Measurements from ENCODE around the gene MEX3A. TPM values are rescaled to one million over a fixed set of nuclear protein-coding genes. Genes with fewer than 3 reads are reported as not detected.
A peak's percentile ranks its signal among the peaks of the same experiment; 100 is the strongest.

The MEX3A gene
- polyA plus RNA-seq, 2 of the 4 experiments (the other 2 are of a cell fraction): 1.8 to 4.9 TPM

DNA sequence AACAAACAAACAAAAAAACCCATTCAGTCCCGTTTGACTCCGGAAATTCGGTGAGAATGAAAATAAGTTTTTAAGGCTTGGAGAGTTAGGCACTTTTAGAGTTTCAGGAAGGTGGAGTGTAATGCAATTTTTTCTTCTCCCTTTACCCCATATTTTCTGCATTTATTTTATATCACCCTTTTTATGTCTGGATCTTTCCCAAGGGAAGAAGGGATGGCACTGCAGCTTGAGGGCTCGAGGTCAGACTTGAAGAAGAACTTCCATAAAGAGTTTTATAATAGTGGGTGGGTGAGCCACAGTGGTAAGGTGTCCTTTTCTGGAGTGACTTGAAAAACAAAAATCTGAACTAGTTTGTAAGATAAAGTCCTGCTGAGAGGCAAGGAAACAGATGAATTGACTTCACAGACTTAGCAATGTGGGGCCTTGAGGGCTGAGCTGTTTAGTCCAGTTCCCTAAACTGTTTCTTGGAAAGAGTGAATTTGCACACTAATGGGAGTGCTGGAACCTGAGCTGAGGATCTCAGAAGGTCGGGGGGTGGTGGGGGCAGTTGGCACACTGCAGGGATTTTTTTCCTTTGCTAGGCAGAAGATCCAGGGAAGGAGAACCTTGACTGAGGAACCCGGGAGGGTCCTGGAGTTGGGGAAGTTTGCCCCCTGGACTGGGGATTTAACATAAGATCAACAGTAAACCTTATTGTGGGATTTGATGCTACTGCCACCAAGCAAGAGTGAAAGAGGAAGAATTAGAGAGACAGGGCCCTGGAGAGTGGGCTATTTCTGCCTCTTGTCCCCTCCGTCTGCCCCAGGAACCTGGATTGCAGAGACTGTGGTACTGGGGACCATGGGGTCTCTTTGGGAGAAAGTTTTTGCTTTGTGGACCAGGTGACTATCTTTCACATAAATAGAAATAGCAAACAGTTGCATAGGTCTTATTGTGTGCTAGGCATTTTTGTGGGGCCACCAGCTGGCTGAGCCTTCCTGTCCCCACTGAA lies 1.8 kb upstream of the MEX3A start:
- peaks cover 29% of the 10 kb centered on the region for H3K4me1 ChIP-seq
- H3K4me2 ChIP-seq: peak overlapping the region; percentile 100; the same call in 1 of the 3 replicates
- no peak for ATAC-seq
- no peak for DNase-seq (ENCODE audit: low read depth in 1 of 2, low spot score in 1 of 2)
- FAIRE-seq: no peak
- no peak overlapping the region for H3K27ac ChIP-seq
- TF ChIP-seq HDAC2 (IDR thresholded peaks at IDR 0.05) (peak; percentile 19; the same call in 1 of the 2 replicates), KDM1A (IDR thresholded peaks at IDR 0.05; ENCODE audit: low read depth) (peak; percentile 84; the same call in 1 of the 2 replicates), ESRRA (IDR thresholded peaks at IDR 0.05; ENCODE audit: borderline replicate concordance, low read length) (no peak)
- ChIA-PET CTCF (interaction anchor here (2.1 to 29.4 kb wide), 4 partner anchors 12 to 141 kb away, joined by 5 to 2239 read pairs (median 28); partner anchors contain the start of genes LMNA and SEMA4A), POLR2A (no interaction called here)
- 88% methylated on average over 6 of the region's 7 CpGs for WGBS (ENCODE audit: missing lambda C conversion rate)
- no peaks in the 10 kb centered on the region for H3K9me3 ChIP-seq
- no peak overlapping the region for H3K4me3 ChIP-seq

DNA sequence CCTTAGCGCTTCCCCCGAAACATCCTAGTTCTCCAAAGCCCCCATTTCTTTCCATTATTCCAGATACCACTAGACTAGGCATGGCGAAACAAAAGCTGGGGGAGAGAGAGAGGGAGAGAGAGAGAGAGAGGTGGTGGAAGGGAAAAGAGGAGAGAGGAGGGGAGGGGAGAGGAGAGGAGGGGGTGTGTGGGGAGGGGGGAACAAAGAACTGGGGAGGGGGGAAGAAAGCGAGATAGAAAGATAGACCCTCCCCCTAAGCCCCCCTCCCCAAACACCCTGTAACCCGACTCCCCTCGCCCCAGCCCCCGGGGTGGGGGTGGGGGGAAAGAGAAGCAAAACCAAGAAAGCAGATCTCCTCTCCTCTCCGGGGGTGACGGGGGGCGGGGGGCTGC lies 352 bp downstream of the MEX3A start:
- FAIRE-seq (no peak), ATAC-seq (0 out of 6 replicates have a peak, but pooled peaks of 1 of the 2 experiments have one; percentile 2), DNase-seq (ENCODE audit: low read depth in 1 of 2, low spot score in 1 of 2) (no peak)
- POLR2A ChIA-PET: interaction anchor here (1.1 to 1.4 kb wide), 2 partner anchors 32 to 44 kb away, joined by 3 to 4 read pairs; no protein-coding TSS in a partner anchor
- H3K4me2 ChIP-seq: peak overlapping the region; percentile 100
- peaks cover 25% of the 10 kb centered on the region for H3K4me1 ChIP-seq
- CTCF ChIA-PET: interaction anchor here (0.6 to 29.4 kb wide), 8 partner anchors 9 to 621 kb away, joined by 3 to 2239 read pairs (median 4); partner anchors contain the start of genes LMNA and SEMA4A
- H3K9me3 ChIP-seq: no peaks in the 10 kb centered on the region
- no peak for TF ChIP-seq HOXA7 (CRISPR knock-in tag; IDR thresholded peaks at IDR 0.05)
- peak overlapping the region; percentile 83 for H3K4me3 ChIP-seq
- WGBS (ENCODE audit: missing lambda C conversion rate): 4% methylated on average over 3 of the region's 10 CpGs
- H3K27ac ChIP-seq: peak overlapping the region; percentile 88 to 93

DNA sequence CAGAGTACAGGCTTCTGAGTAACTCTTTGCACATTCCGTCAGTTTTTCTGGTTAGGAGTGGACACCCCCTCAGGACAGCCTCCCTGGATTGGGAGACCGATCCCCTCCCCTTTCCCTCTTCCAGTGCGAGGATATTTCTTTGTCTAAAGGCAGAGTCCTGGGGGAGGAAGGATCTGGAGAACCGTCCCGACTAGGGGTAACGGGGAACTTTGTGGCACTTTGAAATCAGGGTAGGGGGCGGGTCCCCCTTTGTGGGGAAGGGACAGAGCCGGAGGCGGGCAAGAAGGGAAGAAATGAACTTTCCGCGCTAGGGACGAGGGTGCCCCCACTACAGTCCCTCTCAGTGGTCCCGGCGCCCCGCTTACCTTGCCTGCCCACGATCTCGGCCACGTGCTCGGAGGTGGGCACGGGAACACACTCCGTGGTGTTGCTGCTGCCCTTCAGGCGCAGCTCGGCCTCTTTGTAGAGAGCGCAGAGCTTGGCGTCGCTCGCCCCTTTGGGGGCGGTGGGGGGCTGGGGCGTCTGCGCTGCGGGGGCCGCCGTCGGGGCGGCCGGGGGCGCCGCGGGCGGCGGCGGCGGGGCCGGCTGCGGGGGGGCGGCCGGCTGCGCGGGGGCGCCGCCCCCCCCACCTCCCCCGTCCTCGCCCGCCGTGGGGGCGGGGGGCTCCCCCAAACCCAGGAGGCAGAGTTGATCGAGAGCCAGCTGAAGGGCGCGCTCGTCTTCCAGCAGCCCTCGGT lies 917 bp downstream of the MEX3A start:
- Histone ChIP-seq H3K9me3 (no peaks in the 10 kb centered on the region), H3K4me3 (peak overlapping the region; percentile 83), H3K4me2 (peak overlapping the region; percentile 100), H3K4me1 (peaks cover 19% of the 10 kb centered on the region), H3K27ac (peak overlapping the region; percentile 88 to 93)
- no peak for FAIRE-seq
- POLR2A ChIA-PET: no interaction called here
- no peak for TF ChIP-seq TP53 (CRISPR knock-in tag; IDR thresholded peaks at IDR 0.05)
- TF ChIP-seq, protein P1, sequence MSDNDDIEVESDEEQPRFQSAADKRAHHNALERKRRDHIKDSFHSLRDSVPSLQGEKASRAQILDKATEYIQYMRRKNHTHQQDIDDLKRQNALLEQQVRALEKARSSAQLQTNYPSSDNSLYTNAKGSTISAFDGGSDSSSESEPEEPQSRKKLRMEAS (IDR thresholded peaks at IDR 0.05): peak; percentile 72
- CTCF ChIA-PET: interaction anchor here (0.6 to 29.4 kb wide), 6 partner anchors 21 to 620 kb away, joined by 3 to 2239 read pairs (median 4); partner anchors contain the start of genes LMNA and SEMA4A
- DNase-seq (ENCODE audit: low read depth in 1 of 2, low spot score in 1 of 2): no peak
- WGBS (ENCODE audit: missing lambda C conversion rate): 62% methylated on average over 13 of the region's 61 CpGs
- ATAC-seq: no peak

DNA sequence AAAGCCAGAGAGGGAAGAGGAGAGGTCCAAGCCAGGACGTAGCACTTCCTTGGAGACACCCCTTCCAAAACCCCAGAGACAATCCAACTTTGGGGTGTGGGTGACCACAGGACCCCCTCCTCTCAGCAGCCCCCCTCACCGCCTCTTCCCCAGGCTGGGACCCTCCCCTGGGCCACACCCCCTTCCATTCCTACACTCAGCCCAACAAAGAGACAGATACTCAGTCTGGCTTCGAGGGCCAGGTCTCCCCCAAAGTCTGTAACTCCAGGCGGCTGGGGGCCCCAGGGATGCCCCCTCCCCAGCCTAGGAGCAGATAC lies 1.4 kb downstream of the MEX3A start:
- CTCF ChIA-PET: no interaction called here
- peak overlapping the region in 1 of 2 experiments; percentile 93; a peak in 3 of 6 replicates for H3K27ac ChIP-seq
- no peak for ATAC-seq
- H3K4me2 ChIP-seq: peak overlapping the region; percentile 100
- no peak for DNase-seq (ENCODE audit: low read depth in 1 of 2, low spot score in 1 of 2)
- H3K9me3 ChIP-seq: no peaks in the 10 kb centered on the region
- 68% methylated on average over 3 of the region's 4 CpGs for WGBS (ENCODE audit: missing lambda C conversion rate)
- POLR2A ChIA-PET: no interaction called here
- peak overlapping the region; percentile 83; the same call in 2 of the 3 replicates for H3K4me3 ChIP-seq
- peaks cover 14% of the 10 kb centered on the region; the same call in 2 of the 3 replicates for H3K4me1 ChIP-seq
- no peak for TF ChIP-seq TFCP2L1 (CRISPR knock-in tag; IDR thresholded peaks at IDR 0.05)
- TF ChIP-seq EP300 (IDR thresholded peaks at IDR 0.05): no peak
- no peak for TF ChIP-seq EHF (CRISPR knock-in tag; IDR thresholded peaks at IDR 0.05)
- no peak for TF ChIP-seq JUNB (IDR thresholded peaks at IDR 0.05)
- no peak for TF ChIP-seq RCOR1 (IDR thresholded peaks at IDR 0.05; ENCODE audit: low read depth, low read length)
- TF ChIP-seq TP53 (CRISPR knock-in tag; IDR thresholded peaks at IDR 0.05): no peak
- no peak for TF ChIP-seq FOXS1 (CRISPR knock-in tag; IDR thresholded peaks at IDR 0.05)
- FAIRE-seq: no peak

DNA sequence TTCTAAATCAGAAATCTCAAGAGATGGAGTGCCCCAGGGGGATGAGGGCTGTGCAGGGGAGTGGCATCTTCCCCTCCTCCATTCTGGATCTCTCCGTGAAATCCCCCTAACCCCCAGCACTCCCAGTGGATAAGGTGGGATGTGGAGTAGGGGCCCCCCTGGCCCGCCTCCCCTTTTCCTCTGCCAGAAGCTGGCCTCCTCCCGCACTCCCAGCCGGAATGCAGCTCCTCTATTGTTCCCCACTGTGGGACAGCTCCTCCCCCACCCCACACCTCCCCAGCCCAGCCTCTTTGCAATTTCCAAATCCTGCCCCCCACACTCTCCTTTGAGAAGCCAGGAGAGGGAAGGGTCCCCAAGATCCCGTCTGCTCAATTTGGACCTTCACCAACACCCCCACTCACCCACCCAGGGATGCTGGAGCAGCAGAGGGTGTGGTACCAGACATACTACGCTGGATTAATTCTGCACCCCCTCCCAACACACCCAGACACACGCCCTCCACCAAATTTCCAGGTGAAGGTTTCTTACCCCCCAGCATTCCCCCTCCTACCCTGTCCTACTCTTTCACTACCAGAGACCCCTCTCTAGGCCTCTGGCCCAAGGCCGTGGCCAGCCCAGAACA lies 1.9 kb downstream of the MEX3A start:
- no peak for FAIRE-seq
- POLR2A ChIA-PET: no interaction called here
- WGBS (ENCODE audit: missing lambda C conversion rate): 85% methylated on average over 8 of the region's 8 CpGs
- TF ChIP-seq, protein P2, sequence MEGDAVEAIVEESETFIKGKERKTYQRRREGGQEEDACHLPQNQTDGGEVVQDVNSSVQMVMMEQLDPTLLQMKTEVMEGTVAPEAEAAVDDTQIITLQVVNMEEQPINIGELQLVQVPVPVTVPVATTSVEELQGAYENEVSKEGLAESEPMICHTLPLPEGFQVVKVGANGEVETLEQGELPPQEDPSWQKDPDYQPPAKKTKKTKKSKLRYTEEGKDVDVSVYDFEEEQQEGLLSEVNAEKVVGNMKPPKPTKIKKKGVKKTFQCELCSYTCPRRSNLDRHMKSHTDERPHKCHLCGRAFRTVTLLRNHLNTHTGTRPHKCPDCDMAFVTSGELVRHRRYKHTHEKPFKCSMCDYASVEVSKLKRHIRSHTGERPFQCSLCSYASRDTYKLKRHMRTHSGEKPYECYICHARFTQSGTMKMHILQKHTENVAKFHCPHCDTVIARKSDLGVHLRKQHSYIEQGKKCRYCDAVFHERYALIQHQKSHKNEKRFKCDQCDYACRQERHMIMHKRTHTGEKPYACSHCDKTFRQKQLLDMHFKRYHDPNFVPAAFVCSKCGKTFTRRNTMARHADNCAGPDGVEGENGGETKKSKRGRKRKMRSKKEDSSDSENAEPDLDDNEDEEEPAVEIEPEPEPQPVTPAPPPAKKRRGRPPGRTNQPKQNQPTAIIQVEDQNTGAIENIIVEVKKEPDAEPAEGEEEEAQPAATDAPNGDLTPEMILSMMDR (IDR thresholded peaks at IDR 0.05): no peak
- TF ChIP-seq RARB (CRISPR knock-in tag; IDR thresholded peaks at IDR 0.05): no peak
- no peak for TF ChIP-seq CHD4 (IDR thresholded peaks at IDR 0.05; ENCODE audit: borderline replicate concordance)
- no peak for TF ChIP-seq BHLHE40 (IDR thresholded peaks at IDR 0.05; ENCODE audit: low read depth, low read length)
- no peak for TF ChIP-seq CHD2 (IDR thresholded peaks at IDR 0.05; ENCODE audit: low read length, partially characterized antibody)
- TF ChIP-seq, protein P3, sequence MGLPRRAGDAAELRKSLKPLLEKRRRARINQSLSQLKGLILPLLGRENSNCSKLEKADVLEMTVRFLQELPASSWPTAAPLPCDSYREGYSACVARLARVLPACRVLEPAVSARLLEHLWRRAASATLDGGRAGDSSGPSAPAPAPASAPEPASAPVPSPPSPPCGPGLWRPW (IDR thresholded peaks at IDR 0.05): no peak
- no peak for TF ChIP-seq FOSL2 (IDR thresholded peaks at IDR 0.05)
- TF ChIP-seq FOSL2 (CRISPR knock-in tag; IDR thresholded peaks at IDR 0.05): no peak
- TF ChIP-seq NPAS2 (CRISPR knock-in tag; IDR thresholded peaks at IDR 0.05; ENCODE audit: borderline replicate concordance): no peak
- TF ChIP-seq RFX5 (IDR thresholded peaks at IDR 0.05): no peak

More for the DNA sequence above, 1.9 kb downstream of the MEX3A start:
- peak overlapping the region in 1 of 2 experiments; percentile 93; a peak in 2 of 6 replicates for H3K27ac ChIP-seq
- no peak overlapping the region for H3K4me3 ChIP-seq
- peak overlapping the region; percentile 100 for H3K4me2 ChIP-seq
- DNase-seq (ENCODE audit: low read depth in 1 of 2, low spot score in 1 of 2) (no peak), ATAC-seq (no peak)
- no peaks in the 10 kb centered on the region for H3K9me3 ChIP-seq
- CTCF ChIA-PET: interaction anchor here (0.7 to 2.9 kb wide), 2 partner anchors 10 to 14 kb away, joined by 3 to 19 read pairs; no protein-coding TSS in a partner anchor
- H3K4me1 ChIP-seq: peaks cover 14% of the 10 kb centered on the region; the same call in 2 of the 3 replicates

All from A549 (cell line).